Thymus (tissue), 11 donors: ENCODE data around the gene MRAS. TPM values are rescaled to one million over a fixed set of nuclear protein-coding genes. Genes with fewer than 3 reads are reported as not detected.
"Not testable (repeated sequence)": the region's sequence is repeated elsewhere in the genome, so short reads cannot be mapped to it uniquely, and the experiment has no call there.

Experiments used
- DNase-seq, 9 donors: peaks; one replicate each; pipeline ENCODE4 v3.0.0-alpha.2; 2013; ENCODE audit warnings: low spot score in 9 of 9, low read depth in 6 of 9, missing footprints in 1 of 9
- H3K27ac ChIP-seq, 2 donors: one replicate each; pipeline ENCODE4 v1.5.1; 2013; ENCODE audit warnings: control low read depth in 1 of 2, low read depth in 1 of 2, low read length in 1 of 2, mild to moderate bottlenecking in 1 of 2, moderate library complexity in 1 of 2
- H3K27me3 ChIP-seq, 2 donors: one replicate each; pipeline ENCODE4 v1.5.1; 2013; ENCODE audit warnings: low read length in 1 of 2; ENCODE audit not compliant: control insufficient read depth in 2 of 2, insufficient read depth in 1 of 2
- H3K36me3 ChIP-seq, 2 donors: one replicate each; pipeline ENCODE4 v1.5.1; 2013; ENCODE audit warnings: low read length in 1 of 2, mild to moderate bottlenecking in 1 of 2, moderate library complexity in 1 of 2; ENCODE audit not compliant: control insufficient read depth in 2 of 2, insufficient read depth in 2 of 2
- H3K4me1 ChIP-seq, 2 donors: one replicate each; pipeline ENCODE4 v1.5.1; 2013; ENCODE audit warnings: low read length in 2 of 2; ENCODE audit not compliant: control insufficient read depth in 2 of 2, insufficient read depth in 2 of 2
- H3K4me3 ChIP-seq, 2 donors: one replicate each; pipeline ENCODE4 v1.5.1; 2013; ENCODE audit warnings: low read length in 2 of 2, control low read depth in 1 of 2, mild to moderate bottlenecking in 1 of 2
- H3K9me3 ChIP-seq, 2 donors: one replicate each; pipeline ENCODE4 v1.5.1; 2013; ENCODE audit warnings: low read length in 1 of 2, mild to moderate bottlenecking in 1 of 2; ENCODE audit not compliant: control insufficient read depth in 2 of 2, insufficient read depth in 1 of 2
- WGBS: extraction: QIAGEN DNeasy Blood & Tissue Kit; methylation state at CpG from one replicate; pipeline ENCODE4 v1.1.7; 2013; 5-methylcytosine and 5-hydroxymethylcytosine counted together
- polyA plus RNA-seq: library from polyadenylated mRNA; stranded (reverse); fragments of 200-250 nt; gene quantifications from one replicate; pipeline ENCODE4 v1.2.3, GENCODE V29; 2013
- total RNA-seq: library from RNA; stranded (reverse); fragments of 120-200 nt; gene quantifications from one replicate; pipeline ENCODE4 v1.2.4, GENCODE V29; 2013
- donor health status: healthy.

Gene MRAS
- total and polyA plus RNA-seq, 2 donors: 4.7 to 11.7 TPM

GRCh38 chr3:138370321-138370720 lies 21.9 kb downstream of the MRAS start:
- 89% methylated on average over 8 of the region's 8 CpGs for WGBS
- H3K9me3 ChIP-seq: no peaks in the 10 kb centered on the region

GRCh38 chr3:138371070-138371965 lies 22.9 kb downstream of the MRAS start:
- Histone ChIP-seq H3K27me3 (peaks cover 0 to 2% of the 10 kb centered on the region in 2 donors), H3K4me3 (no peak overlapping the region), H3K9me3 (no peaks in the 10 kb centered on the region), H3K27ac (no peak overlapping the region), H3K36me3 (no peaks in the 10 kb centered on the region), H3K4me1 (no peaks in the 10 kb centered on the region)
- DNase-seq: no peak
- WGBS: 85% methylated on average over 9 of the region's 9 CpGs

More at GRCh38 chr3:138370321-138370720, 21.9 kb downstream of the MRAS start:
- Histone ChIP-seq H3K4me1 (no peaks in the 10 kb centered on the region), H3K27me3 (peaks cover 0 to 2% of the 10 kb centered on the region in 2 donors), H3K27ac (no peak overlapping the region), H3K4me3 (no peak overlapping the region), H3K36me3 (no peaks in the 10 kb centered on the region)
- DNase-seq: no peak

- no peaks in the 10 kb centered on the region for H3K4me1 ChIP-seq
- peaks cover 0 to 2% of the 10 kb centered on the region in 2 donors for H3K27me3 ChIP-seq
- DNase-seq: no peak
- no peaks in the 10 kb centered on the region for H3K36me3 ChIP-seq
- no peak overlapping the region for H3K4me3 ChIP-seq
- no peak overlapping the region for H3K27ac ChIP-seq
- no peaks in the 10 kb centered on the region for H3K9me3 ChIP-seq
- 96% methylated on average over 7 of the region's 7 CpGs for WGBS
Measured at GRCh38 chr3:138373087-138373735, 24.8 kb downstream of the MRAS start.

DNA sequence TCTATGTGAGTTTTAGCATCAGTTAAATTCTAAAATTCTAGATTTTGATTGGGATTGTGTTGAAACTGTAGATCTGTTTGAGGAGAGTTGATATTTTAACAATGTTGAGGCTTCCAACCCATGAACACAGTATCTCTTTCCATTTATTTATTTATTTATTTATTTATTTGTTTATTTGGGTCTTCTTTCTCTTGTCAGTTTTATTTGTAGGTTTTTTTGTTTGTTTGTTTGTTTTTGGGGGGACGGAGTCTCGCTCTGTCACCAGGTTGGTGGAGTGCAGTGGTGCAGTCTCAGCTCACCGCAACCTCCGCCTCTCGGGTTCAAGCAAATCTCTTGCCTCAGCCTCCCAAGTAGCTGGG lies 25.3 kb downstream of the MRAS start:
- no peaks in the 10 kb centered on the region for H3K9me3 ChIP-seq
- peaks cover 0 to 2% of the 10 kb centered on the region in 2 donors for H3K27me3 ChIP-seq
- DNase-seq: no peak
- 98% methylated on average over 5 of the region's 5 CpGs for WGBS
- H3K27ac ChIP-seq: no peak overlapping the region
- no peaks in the 10 kb centered on the region for H3K4me1 ChIP-seq
- no peak overlapping the region for H3K4me3 ChIP-seq
- H3K36me3 ChIP-seq: no peaks in the 10 kb centered on the region

DNA sequence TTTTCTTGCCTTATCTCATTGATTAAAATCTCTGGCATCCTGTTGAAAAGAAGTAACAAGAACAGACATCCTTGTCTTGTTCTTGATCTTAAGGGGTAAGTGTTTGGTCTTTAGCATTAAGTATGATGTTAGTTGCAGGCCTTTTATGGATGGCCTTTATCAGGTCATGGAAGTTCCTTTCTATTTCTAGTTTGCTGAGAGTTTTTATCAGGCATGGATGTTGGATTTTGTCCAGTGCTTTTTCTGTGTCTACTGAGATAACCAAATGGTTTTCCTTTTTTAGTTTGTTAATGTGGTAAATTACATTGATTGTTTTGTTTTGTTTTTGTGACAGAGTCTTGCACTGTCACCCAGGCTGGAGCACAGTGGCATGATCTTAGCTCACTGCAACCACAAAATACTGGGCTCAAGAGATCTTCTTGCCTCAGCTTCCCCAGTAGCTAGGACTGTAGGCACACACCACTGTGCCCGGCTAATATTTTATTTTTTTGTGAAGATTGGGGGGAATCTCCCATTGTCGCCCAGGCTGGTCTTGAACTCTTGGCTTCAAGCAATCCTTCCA lies 26.3 kb downstream of the MRAS start:
- no peaks in the 10 kb centered on the region for H3K36me3 ChIP-seq
- H3K27ac ChIP-seq: no peak overlapping the region
- H3K4me1 ChIP-seq: no peaks in the 10 kb centered on the region
- DNase-seq: no peak
- H3K4me3 ChIP-seq: no peak overlapping the region
- no peaks in the 10 kb centered on the region for H3K9me3 ChIP-seq
- no peaks in the 10 kb centered on the region for H3K27me3 ChIP-seq
- WGBS: 78% methylated on average over 2 of the region's 2 CpGs

- WGBS: 71% methylated on average over 4 of the region's 4 CpGs
- Histone ChIP-seq H3K27ac (no peak overlapping the region), H3K27me3 (no peaks in the 10 kb centered on the region), H3K4me3 (no peak overlapping the region), H3K36me3 (no peaks in the 10 kb centered on the region), H3K4me1 (no peaks in the 10 kb centered on the region), H3K9me3 (no peaks in the 10 kb centered on the region)
- no peak for DNase-seq
Measured at GRCh38 chr3:138375447-138375846, 27.1 kb downstream of the MRAS start.

DNA sequence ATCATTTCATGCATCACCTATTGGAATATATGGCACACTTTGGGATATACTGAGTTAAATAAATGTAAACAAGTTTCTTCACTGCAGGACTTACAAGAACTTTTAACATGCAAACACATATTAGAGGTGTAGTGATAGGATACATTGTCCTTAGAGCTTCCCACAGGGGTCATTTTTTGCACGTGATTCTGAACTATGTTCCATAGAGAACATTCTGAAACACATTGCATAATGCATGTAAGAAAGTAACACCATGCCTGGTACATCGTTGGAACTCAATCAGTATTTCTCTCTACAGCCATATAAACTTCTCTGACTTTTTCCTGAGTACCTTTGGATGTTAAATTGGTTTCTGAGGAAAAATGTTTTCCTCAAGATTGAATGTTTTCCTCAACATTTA lies 28.3 kb downstream of the MRAS start:
- H3K36me3 ChIP-seq: no peaks in the 10 kb centered on the region
- H3K27me3 ChIP-seq: no peaks in the 10 kb centered on the region
- H3K9me3 ChIP-seq: no peaks in the 10 kb centered on the region
- DNase-seq: no peak
- no peak overlapping the region for H3K4me3 ChIP-seq
- peaks cover 0 to 2% of the 10 kb centered on the region in 2 donors for H3K4me1 ChIP-seq
- no peak overlapping the region for H3K27ac ChIP-seq
- WGBS: 91% methylated on average over 2 of the region's 2 CpGs

GRCh38 chr3:138377212-138377611 lies 28.8 kb downstream of the MRAS start:
- DNase-seq, H3K9me3 ChIP-seq, H3K36me3 ChIP-seq, H3K27me3 ChIP-seq, H3K4me1 ChIP-seq, H3K27ac ChIP-seq, H3K4me3 ChIP-seq: not testable (repeated sequence)
- 97% methylated on average over 11 of the region's 11 CpGs for WGBS

- H3K4me1 ChIP-seq: peaks cover 0 to 8% of the 10 kb centered on the region in 2 donors
- no peaks in the 10 kb centered on the region for H3K9me3 ChIP-seq
- H3K4me3 ChIP-seq: no peak overlapping the region
- DNase-seq: no peak
- WGBS: 94% methylated on average over 5 of the region's 5 CpGs
- no peaks in the 10 kb centered on the region for H3K27me3 ChIP-seq
- no peaks in the 10 kb centered on the region for H3K36me3 ChIP-seq
- no peak overlapping the region for H3K27ac ChIP-seq
Measured at GRCh38 chr3:138377804-138378203, 29.4 kb downstream of the MRAS start.
